OCI-LY1 (cell line): Measurements from ENCODE around the gene ADAT2.

Source experiments
- CTCF ChIP-seq: fragments of 200-600 bp; sonication (generic), shearing (Covaris generic); IDR thresholded peaks from 2 replicates; pipeline ENCODE4 v1.5.1; 2017; ENCODE audit warnings: mild to moderate bottlenecking, antibody characterized with exemption, low read length, moderate library complexity, mixed read lengths
- EZH2 ChIP-seq: fragments of 200-600 bp; sonication (generic), shearing (Covaris generic); IDR thresholded peaks from 2 replicates; pipeline ENCODE4 v1.8.0; 2017; ENCODE audit warnings: borderline replicate concordance, mixed run types, mild to moderate bottlenecking, antibody characterized with exemption, low read length, moderate library complexity, mixed read lengths

- TF ChIP-seq CTCF (no peak), EZH2 (no peak)
Observed at GRCh38 chr6:143376375-143376774, 74.1 kb downstream of the ADAT2 start.
